Adrenal gland (tissue), 5 donors: ENCODE measurements around the gene C11orf68.

Experiments used
- CTCF ChIP-seq, 6 experiments: fragments of 450-650 bp in 4 of 6; fragments of 200-600 bp in 2 of 6; sonication (generic) in 1 of 6; IDR thresholded peaks; 1 replicate in 5 of 6; 2 replicates in 1 of 6; pipeline versions ENCODE4 v1.5.1 to v1.8.0; 2016 to 2021; ENCODE audit warnings: antibody characterized with exemption in 6 of 6, mild to moderate bottlenecking in 2 of 6, moderate library complexity in 1 of 6
- POLR2A ChIP-seq, 2 donors: fragments of 450-650 bp; IDR thresholded peaks; one replicate each; pipeline ENCODE4 v1.6.1; 2017; ENCODE audit warnings: antibody characterized with exemption in 2 of 2, mild to moderate bottlenecking in 2 of 2, moderate library complexity in 1 of 2
- donor health status: DM: no; HTN: no; CAD: no.

- TF ChIP-seq CTCF (IDR thresholded peaks at IDR 0.05) (peak in 1 of 6 experiments; percentile 11), POLR2A (IDR thresholded peaks at IDR 0.05) (peak; percentile 54 to 68)
Measured at GRCh38 chr11:65961267-65962140, 42.6 kb upstream of the C11orf68 start, which contains the start of gene SART1.
